UCSD-AML1 (cell line): ENCODE data around the gene NAA35.
"Not testable (repeated sequence)": the region's sequence is repeated elsewhere in the genome, so short reads cannot be mapped to it uniquely, and the experiment has no call there.

Experiments used
- DNase-seq: peaks from one replicate; lab custom pipeline; 2025; ENCODE audit not compliant: unreplicated experiment; lab: John Stamatoyannopoulos, UW

NAA35 gene

DNA sequence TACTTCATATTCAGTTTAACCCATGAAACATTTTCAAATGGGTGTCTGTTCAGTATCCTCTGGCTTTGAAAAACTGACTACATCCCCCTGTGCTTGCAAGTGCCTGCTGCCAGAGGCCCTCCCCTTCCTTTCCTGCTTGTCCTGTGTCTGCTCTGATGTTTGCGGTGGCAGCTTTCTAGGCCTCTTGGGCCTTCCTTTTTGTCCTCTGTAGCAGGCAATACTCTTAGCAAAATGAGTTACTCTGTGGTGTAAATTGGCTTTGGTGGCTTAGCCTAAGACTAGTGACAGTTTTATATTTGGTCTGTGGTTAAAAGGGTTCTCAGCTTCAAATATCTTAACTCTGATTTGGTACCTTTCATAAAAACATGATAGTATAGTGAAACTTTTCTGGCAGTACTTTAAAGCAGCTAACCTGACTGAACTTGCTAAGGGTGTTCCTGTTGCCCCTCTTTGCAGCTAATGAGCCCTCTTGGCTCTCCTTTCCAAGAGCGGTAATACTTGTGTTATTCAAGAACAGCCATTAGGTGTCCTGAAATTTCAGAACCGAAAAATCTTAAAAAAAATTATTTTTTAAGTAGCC is 81.8 kb downstream of the NAA35 start:
- no peak for DNase-seq

DNA sequence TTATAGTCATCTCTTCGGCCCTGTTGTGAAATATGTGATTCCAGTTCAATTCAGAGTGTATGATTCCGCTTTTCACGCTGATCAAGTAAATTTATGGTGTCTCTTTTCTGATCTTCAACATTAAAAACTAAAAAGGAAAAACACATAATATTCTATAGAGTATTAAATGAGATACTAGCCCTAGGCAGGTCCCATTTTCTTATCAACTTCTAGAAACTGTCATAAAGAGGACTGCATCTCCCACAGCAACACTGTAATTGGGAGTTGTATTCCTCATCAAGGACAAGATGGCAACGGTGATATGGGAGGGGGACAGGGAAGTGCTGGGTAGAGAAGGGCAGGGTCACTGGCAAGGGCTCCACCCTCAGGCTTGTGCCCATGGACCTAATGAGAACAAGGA is 86.8 kb downstream of the NAA35 start:
- no peak for DNase-seq

GRCh38 chr9:86034863-86035734 is 94.2 kb downstream of the NAA35 start:
- no peak for DNase-seq

GRCh38 chr9:86035827-86036440 is 95.0 kb downstream of the NAA35 start:
- no peak for DNase-seq

DNA sequence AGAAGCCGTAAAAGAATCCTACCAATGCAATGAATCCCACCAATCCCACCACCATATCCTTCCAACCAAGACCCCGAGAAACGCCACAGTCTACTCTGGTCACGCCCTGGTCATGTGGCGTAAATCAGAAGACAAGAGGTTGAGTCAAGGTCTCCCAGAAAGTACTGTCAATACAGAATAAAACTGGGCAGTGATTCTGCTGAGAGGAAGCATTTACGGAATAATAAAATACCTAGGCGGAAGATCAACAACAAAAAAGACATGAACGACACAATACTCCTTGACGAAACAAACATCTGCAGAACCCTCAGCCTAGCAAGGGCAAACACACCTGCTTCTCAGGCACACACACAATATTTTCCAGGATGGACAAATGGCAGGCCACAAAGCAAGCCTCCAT is 95.6 kb downstream of the NAA35 start:
- no peak for DNase-seq

GRCh38 chr9:86039991-86040860 is 99.3 kb downstream of the NAA35 start:
- no peak for DNase-seq

DNA sequence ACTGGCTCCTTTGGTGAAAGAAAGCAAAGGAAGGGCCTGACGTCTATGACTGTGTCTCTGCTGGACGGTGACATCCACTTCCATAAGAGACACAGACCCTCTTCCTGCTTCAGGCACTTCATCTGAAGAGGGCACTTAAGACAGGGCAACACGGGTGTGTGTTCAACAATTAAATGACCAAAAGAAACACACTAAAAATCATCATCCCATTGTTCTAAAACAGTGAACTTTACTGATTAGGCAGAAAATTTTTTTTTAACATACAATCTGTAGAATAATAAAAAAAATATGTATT is 99.9 kb downstream of the NAA35 start:
- no peak for DNase-seq

DNA sequence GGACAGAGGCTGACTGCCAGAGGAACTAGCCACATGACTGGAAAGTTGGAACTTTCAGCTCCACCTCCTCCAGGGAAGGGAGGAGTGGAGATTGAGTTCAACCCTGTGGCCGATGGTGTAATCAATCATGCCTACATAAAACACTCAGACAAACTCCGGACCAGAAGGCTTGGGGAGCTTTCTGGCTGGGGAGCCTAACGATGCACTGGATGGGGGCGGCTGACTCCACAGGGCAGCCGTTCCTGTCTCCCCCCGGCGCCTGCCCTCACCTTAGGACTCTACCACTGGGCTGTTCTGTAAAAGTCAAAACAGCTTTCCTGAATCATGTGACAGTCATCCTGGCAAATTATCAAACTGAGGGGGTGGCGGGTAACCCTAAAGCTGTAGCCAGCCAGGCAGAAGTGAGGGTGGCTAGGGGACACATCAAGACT is 100.4 kb downstream of the NAA35 start:
- no peak for DNase-seq

DNA sequence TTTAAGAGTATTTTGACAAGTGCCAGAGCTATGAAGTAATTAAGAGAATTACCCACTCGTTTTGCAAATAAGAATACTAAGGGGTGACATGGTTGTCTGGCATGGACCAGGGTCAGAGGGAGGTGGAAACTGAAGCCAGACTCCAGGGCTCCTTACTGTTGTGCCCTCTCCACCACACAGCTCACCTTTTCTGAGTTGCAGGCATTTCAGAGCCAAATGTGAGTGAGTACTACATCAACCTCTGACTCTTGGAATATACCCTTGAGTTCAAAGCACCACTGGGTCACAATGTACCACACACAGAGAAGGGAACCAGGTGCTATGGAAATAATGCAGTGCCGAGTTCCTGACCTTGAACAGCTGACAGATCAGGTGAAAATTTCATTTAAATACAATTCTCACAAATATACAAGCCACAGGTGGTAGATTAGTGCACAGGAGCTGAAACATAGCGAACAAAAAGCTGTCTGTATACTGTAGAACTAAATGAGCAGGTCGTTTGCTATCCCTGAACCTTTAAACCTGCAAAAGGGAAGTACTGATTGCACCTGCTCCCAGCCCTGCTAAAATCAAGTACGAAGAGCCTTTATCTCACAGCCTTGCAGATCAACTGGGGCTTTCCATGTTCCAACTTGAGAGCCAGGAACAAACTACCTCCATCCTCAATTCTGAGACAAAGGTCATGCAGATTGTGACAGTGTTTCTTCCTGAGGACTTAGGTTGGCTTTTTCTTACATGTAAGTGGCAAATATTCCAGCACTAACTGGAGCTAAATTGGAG is 101.4 kb downstream of the NAA35 start:
- DNase-seq = no peak

- no peak for DNase-seq
Measured at GRCh38 chr9:86043586-86043985, 102.6 kb downstream of the NAA35 start.

DNA sequence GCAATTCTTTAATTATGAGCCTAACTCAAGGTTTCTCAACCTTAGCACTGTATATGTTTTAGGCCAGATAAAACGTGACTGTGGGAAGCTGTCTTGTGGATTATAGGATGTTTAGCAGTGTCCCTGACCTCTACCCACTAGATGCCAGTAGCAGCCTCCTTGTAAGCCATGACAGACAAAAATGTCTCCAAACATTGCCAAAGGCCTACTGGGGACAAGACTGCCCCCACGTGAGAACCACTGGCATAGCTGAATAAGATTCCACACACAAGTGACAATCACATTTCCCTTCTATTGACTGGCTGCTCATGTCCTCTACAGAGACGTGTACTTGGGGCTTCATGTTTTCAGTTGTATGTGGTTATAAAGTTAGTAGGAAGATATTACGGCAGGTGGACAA is 103.1 kb downstream of the NAA35 start:
- no peak for DNase-seq

DNA sequence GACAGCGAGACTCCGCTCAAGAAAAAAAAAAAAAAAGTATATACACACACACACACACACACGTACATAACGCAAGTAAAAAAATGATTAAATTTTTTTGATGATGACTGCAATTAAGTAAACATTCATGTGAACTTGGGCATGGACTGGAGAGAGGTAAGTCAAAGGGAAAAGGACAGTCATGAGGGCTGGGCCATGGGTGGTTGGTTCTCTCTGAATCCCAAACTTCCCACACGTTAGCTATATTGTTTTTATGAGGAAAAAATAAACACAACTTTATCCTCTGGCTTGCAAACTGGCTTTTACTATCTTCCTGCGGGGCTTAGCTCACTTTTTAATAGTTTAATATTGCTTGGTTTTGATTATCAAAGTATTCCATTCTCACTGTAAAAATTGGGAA is 104.7 kb downstream of the NAA35 start:
- no peak for DNase-seq

DNA sequence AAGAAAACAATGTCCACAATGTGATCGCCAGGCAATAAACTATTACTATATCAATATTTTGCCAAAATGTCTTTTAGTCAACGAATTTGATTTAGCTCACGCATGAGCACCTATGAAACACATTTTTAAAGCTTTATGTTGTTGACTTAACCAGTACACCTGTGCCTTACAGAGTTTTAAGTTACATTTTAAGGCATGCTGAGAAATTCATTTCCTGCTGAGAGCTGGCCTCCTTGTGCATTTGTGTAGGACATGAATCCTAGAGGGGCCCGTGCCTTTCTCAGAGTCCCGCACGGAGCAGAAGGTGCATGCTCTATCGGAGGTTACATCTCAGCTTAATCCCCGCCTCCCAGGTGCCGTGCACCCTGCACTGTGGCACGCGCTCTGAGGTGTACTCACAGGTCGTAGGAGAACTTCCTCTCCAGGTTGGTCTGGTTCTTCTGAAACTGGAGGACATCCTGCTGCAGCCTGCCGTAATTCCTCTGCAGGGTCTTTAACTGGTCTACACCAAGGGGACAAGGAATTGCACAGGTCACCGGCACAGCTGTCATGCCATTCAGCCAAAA is 105.2 kb downstream of the NAA35 start:
- no peak for DNase-seq

- no peak for DNase-seq
Measured at GRCh38 chr9:86046930-86047341, 106.0 kb downstream of the NAA35 start.

DNA sequence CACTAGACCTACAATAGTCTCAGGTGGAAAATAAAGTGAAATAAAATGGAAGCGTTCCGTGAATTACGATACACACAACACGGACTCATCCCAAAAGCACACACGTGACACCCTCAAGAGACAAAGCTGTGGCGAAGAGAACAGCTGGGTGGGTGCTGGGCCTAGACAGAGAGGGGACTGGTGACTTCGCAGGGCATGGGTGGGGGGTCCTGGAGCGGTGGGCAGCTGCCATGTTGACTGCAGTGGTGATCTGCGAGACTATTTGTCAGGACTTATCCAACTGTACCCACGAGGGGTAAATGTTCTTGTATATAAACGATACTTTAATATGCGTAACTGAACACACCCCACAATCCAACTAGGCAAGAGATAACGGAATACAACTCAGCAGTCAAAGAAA is 106.4 kb downstream of the NAA35 start:
- DNase-seq = no peak

GRCh38 chr9:86048018-86048742 is 107.2 kb downstream of the NAA35 start:
- not testable (repeated sequence) for DNase-seq

DNA sequence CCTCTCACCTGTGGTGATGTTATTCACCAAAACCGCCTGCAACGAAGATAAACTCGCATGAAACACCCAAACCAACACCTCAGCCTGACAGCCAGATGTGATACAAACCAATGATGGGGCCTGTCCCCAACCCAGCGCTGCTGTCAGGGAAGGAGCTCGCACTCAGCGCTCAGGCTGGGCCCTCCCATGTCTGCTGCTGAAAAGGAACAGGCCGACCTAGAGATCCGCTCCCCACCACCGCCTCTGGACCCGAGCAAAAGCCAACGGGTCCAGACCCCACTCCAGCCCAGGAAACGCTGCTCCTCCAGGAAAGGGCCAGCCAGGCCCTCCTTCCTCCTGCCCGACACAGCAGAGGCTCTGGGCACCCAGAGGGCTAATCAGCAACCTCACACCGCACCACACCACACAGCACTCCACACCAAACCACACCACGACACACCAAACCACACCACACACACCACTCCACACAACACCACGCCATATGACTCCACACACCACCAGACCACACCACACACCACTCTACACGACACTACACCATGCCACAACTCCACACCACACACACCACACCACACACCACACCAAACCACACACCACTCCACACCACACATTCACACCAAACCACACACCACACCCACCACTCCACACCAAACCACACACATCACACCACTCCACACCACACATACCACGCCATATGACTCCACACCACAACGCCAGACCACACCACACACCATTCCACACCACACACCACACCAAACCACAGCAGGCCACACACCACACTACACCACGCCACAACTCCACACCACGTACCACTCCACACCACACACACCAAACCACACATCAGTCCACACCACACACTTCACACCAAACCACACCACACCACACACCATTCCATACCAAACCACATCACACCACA is 111.9 kb downstream of the NAA35 start:
- no peak for DNase-seq

- DNase-seq = no peak
Measured at GRCh38 chr9:86054695-86055094, 113.7 kb downstream of the NAA35 start.

DNA sequence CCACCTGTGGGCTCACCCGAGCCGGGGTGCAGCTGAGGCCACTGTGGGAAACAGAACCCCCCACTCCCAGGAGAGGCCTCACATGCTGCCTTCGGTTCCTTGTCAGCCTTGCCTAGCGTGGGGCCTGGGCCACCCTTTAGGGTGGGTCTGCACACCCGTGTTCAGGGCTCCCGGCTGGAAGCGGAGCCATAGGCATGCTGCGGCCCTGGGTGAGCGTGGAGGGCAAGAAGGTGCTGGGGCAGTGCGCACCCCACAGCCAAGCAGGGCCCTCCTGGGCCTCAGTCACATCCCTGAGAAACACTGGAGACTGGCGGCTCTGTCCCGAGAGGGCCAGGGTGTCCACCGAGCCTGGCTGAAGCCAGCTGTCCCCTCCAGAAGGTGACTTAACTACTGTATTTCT is 116.5 kb downstream of the NAA35 start:
- no peak for DNase-seq
